ENCODE data around the gene FBXO45. TPM values are rescaled to one million over a fixed set of nuclear protein-coding genes. Genes with fewer than 3 reads are reported as not detected.

Gene FBXO45
- total RNA-seq, 1 experiment from 2014 or later = 23.2 TPM

DNA sequence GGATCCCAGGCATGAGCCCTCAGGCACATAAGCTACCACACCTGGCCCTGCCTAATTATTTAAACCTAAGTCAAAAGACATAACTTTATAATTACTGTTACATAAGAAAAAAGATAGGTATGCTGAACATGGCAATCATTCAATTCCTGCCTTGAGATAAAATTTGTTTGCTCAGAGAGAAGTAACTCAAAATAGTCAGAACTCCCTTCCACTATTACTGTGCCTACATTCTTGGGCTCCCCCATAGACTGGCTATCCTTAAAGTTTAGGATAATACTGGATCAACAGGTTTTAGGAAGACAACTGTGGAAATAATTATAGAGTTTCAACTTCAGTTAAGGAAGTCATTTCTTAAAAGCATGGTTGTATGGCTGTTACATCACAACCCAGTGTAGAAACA lies 10.0 kb upstream of the FBXO45 start:
- Histone ChIP-seq H2AFZ (ENCODE audit: low read depth, low read length, poor library complexity, severe bottlenecking) (no peak overlapping the region), H3K4me1 (ENCODE audit: control insufficient read depth in 1 of 2, insufficient read depth in 2 of 2, low read length in 2 of 2) (peaks cover 8 to 10% of the 10 kb centered on the region in 2 experiments), H3K9me3 (ENCODE audit: control insufficient read depth in 1 of 2, insufficient read depth in 1 of 2, low read depth in 1 of 2, low read length in 2 of 2) (no peaks in the 10 kb centered on the region), H3K4me3 (replicated peaks in 1 of 2; ENCODE audit: low read depth in 1 of 2, low read length in 2 of 2) (no peak overlapping the region), H3K4me2 (ENCODE audit: low read length) (no peak overlapping the region), H4K20me1 (ENCODE audit: insufficient read depth) (no peaks in the 10 kb centered on the region), H3K79me2 (ENCODE audit: insufficient read depth, low read length) (peaks cover 21% of the 10 kb centered on the region), H3K27ac (ENCODE audit: low read depth, low read length) (no peak overlapping the region), H3K27me3 (ENCODE audit: insufficient read depth, low read length) (no peaks in the 10 kb centered on the region), H3K9me2 (ENCODE audit: insufficient read depth) (no peaks in the 10 kb centered on the region), H3K9ac (ENCODE audit: low read length) (no peak overlapping the region), H3K36me3 (ENCODE audit: control insufficient read depth in 1 of 2, insufficient read depth in 2 of 2, low read length in 2 of 2) (no peaks in the 10 kb centered on the region; a peak in 1 of 4 replicates)
- no peak for ATAC-seq
- ChIA-PET CTCF (no interaction called here), POLR2A (no interaction called here), RAD21 (ENCODE audit: low non-redundant PET in 1 of 2, low total read pairs in 2 of 2, uncharacterized antibody in 2 of 2, unreplicated experiment in 2 of 2) (no interaction called here)
- no peak for DNase-seq (ENCODE audit: low read depth, low spot score)
- no TSS peak for BruUV-seq (replicated peaks)
- no peak for TF ChIP-seq SIN3A (IDR thresholded peaks at IDR 0.05; ENCODE audit: low read depth)
- TF ChIP-seq, protein P1, sequence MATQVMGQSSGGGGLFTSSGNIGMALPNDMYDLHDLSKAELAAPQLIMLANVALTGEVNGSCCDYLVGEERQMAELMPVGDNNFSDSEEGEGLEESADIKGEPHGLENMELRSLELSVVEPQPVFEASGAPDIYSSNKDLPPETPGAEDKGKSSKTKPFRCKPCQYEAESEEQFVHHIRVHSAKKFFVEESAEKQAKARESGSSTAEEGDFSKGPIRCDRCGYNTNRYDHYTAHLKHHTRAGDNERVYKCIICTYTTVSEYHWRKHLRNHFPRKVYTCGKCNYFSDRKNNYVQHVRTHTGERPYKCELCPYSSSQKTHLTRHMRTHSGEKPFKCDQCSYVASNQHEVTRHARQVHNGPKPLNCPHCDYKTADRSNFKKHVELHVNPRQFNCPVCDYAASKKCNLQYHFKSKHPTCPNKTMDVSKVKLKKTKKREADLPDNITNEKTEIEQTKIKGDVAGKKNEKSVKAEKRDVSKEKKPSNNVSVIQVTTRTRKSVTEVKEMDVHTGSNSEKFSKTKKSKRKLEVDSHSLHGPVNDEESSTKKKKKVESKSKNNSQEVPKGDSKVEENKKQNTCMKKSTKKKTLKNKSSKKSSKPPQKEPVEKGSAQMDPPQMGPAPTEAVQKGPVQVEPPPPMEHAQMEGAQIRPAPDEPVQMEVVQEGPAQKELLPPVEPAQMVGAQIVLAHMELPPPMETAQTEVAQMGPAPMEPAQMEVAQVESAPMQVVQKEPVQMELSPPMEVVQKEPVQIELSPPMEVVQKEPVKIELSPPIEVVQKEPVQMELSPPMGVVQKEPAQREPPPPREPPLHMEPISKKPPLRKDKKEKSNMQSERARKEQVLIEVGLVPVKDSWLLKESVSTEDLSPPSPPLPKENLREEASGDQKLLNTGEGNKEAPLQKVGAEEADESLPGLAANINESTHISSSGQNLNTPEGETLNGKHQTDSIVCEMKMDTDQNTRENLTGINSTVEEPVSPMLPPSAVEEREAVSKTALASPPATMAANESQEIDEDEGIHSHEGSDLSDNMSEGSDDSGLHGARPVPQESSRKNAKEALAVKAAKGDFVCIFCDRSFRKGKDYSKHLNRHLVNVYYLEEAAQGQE (IDR thresholded peaks at IDR 0.05; ENCODE audit: low read depth) = no peak
- TF ChIP-seq, protein P2, sequence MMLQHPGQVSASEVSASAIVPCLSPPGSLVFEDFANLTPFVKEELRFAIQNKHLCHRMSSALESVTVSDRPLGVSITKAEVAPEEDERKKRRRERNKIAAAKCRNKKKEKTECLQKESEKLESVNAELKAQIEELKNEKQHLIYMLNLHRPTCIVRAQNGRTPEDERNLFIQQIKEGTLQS (IDR thresholded peaks at IDR 0.05) = no peak
- TF ChIP-seq FOSL1 (IDR thresholded peaks at IDR 0.05; ENCODE audit: low read depth) = no peak
- no peak for TF ChIP-seq EZH2 (IDR thresholded peaks at IDR 0.05)
- TF ChIP-seq EZH2phosphoT487 (IDR thresholded peaks at IDR 0.05; ENCODE audit: borderline replicate concordance) = no peak
- no peak for TF ChIP-seq YY1 (IDR thresholded peaks at IDR 0.05; ENCODE audit: extremely low read depth, insufficient replicate concordance, low read depth, low read length)
- TF ChIP-seq, protein P3, sequence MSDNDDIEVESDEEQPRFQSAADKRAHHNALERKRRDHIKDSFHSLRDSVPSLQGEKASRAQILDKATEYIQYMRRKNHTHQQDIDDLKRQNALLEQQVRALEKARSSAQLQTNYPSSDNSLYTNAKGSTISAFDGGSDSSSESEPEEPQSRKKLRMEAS (IDR thresholded peaks at IDR 0.05) = no peak
- no peak for TF ChIP-seq ELF1 (IDR thresholded peaks at IDR 0.05; ENCODE audit: borderline replicate concordance, low read depth)
- TF ChIP-seq, protein P4, sequence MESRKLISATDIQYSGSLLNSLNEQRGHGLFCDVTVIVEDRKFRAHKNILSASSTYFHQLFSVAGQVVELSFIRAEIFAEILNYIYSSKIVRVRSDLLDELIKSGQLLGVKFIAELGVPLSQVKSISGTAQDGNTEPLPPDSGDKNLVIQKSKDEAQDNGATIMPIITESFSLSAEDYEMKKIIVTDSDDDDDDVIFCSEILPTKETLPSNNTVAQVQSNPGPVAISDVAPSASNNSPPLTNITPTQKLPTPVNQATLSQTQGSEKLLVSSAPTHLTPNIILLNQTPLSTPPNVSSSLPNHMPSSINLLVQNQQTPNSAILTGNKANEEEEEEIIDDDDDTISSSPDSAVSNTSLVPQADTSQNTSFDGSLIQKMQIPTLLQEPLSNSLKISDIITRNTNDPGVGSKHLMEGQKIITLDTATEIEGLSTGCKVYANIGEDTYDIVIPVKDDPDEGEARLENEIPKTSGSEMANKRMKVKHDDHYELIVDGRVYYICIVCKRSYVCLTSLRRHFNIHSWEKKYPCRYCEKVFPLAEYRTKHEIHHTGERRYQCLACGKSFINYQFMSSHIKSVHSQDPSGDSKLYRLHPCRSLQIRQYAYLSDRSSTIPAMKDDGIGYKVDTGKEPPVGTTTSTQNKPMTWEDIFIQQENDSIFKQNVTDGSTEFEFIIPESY (IDR thresholded peaks at IDR 0.05; ENCODE audit: extremely low read depth, insufficient replicate concordance, low read length) = no peak
- intact Hi-C loops (cut with micrococcal nuclease) = no loop called here

Data from HCT116 (cell line).